HG03108 (cell line): ENCODE results near the gene ETNPPL.

ENCODE experiments used
- ATAC-seq: cut with Tn5 transposase; IDR thresholded peaks from one replicate; pipeline ENCODE4 v1.9.1; 2021; ENCODE audit warnings: moderate library complexity; ENCODE audit not compliant: unreplicated experiment

Gene ETNPPL

GRCh38 chr4:108762559-108763225 lies at the start of gene ETNPPL:
Gene ETNPPL (minus strand): TSS chr4:108763053. CDS start chr4:108762898, 155 bp downstream.
- ATAC-seq = no peak

- ATAC-seq = no peak
Observed at GRCh38 chr4:108811486-108811885, 48.6 kb upstream of the ETNPPL start.

GRCh38 chr4:108810087-108810486 lies 47.2 kb upstream of the ETNPPL start:
- ATAC-seq = no peak

- no peak for ATAC-seq
Observed at GRCh38 chr4:108804648-108805273, 41.9 kb upstream of the ETNPPL start.

- ATAC-seq = no peak
Observed at GRCh38 chr4:108799306-108799705, 36.5 kb upstream of the ETNPPL start.

- ATAC-seq = no peak
Observed at GRCh38 chr4:108796173-108796572, 33.3 kb upstream of the ETNPPL start.

- ATAC-seq = no peak
Observed at GRCh38 chr4:108795733-108796132, 32.9 kb upstream of the ETNPPL start.

- no peak for ATAC-seq
Observed at GRCh38 chr4:108794136-108794535, 31.3 kb upstream of the ETNPPL start.

- no peak for ATAC-seq
Observed at GRCh38 chr4:108793415-108793814, 30.6 kb upstream of the ETNPPL start.

GRCh38 chr4:108788731-108789130 lies 25.9 kb upstream of the ETNPPL start:
- no peak for ATAC-seq

GRCh38 chr4:108787724-108788123 lies 24.9 kb upstream of the ETNPPL start:
- no peak for ATAC-seq

- no peak for ATAC-seq
Observed at GRCh38 chr4:108787106-108787505, 24.3 kb upstream of the ETNPPL start.

- ATAC-seq = no peak
Observed at GRCh38 chr4:108786351-108786750, 23.5 kb upstream of the ETNPPL start.

- no peak for ATAC-seq
Observed at GRCh38 chr4:108783665-108784463, 21.0 kb upstream of the ETNPPL start.

GRCh38 chr4:108779958-108780357 lies 17.1 kb upstream of the ETNPPL start:
- ATAC-seq = no peak

GRCh38 chr4:108777388-108777787 lies 14.5 kb upstream of the ETNPPL start:
- ATAC-seq = no peak

GRCh38 chr4:108775921-108776320 lies 13.1 kb upstream of the ETNPPL start:
- ATAC-seq = no peak

- ATAC-seq = no peak
Observed at GRCh38 chr4:108774809-108775530, 12.1 kb upstream of the ETNPPL start.

- no peak for ATAC-seq
Observed at GRCh38 chr4:108772402-108772801, 9.5 kb upstream of the ETNPPL start.

- ATAC-seq = no peak
Observed at GRCh38 chr4:108766058-108766457, 3.2 kb upstream of the ETNPPL start.

GRCh38 chr4:108763986-108764385 lies 1.1 kb upstream of the ETNPPL start:
- no peak for ATAC-seq
